H1 (cell line): Measurements from ENCODE around the gene ARHGEF4. TPM values are rescaled to one million over a fixed set of nuclear protein-coding genes. Genes with fewer than 3 reads are reported as not detected.

ENCODE experiments used
- CTCF ChIA-PET: fragments of 300-600 bp; sonication (Branson Sonifier 250); formaldehyde crosslinking; loops from one replicate; lab custom pipeline; 2021; ENCODE audit not compliant: partially characterized antibody; lab: Charles Lee
- POLR2A ChIA-PET: fragments of 300-600 bp; sonication (Branson Sonifier 250); formaldehyde crosslinking; loops from one replicate; lab custom pipeline; 2021; ENCODE audit warnings: inconsistent platforms; ENCODE audit not compliant: partially characterized antibody; lab: Charles Lee
- DNase-seq, 2 experiments: peaks; one replicate each; pipeline versions ENCODE4 v3.0.0 to v3.0.0-alpha.2; 2010 to 2022; ENCODE audit warnings: low spot score in 2 of 2, low read depth in 1 of 2, mixed read lengths in 1 of 2
- FAIRE-seq: peaks from 2 replicates; lab custom pipeline; 2011; peaks lifted over from hg19 to GRCh38; lab: Jason Lieb, UNC
- H2AFZ ChIP-seq: 2 replicates; pipeline ENCODE4 v1.8.1; 2012; ENCODE audit warnings: low read length, inconsistent platforms
- H2AK5ac ChIP-seq: 2 replicates; pipeline ENCODE4 v1.6.1; 2013; ENCODE audit warnings: low read depth, low read length
- H2BK120ac ChIP-seq: replicated peaks from 2 replicates; pipeline ENCODE3; 2013; ENCODE audit warnings: low read depth, low read length, inconsistent platforms
- H2BK12ac ChIP-seq: 2 replicates; pipeline ENCODE4 v1.6.1; 2013; ENCODE audit warnings: low read depth, low read length
- H2BK15ac ChIP-seq: 2 replicates; pipeline ENCODE4 v1.6.1; 2013; ENCODE audit warnings: low read length
- H2BK20ac ChIP-seq: 2 replicates; pipeline ENCODE4 v1.6.1; 2013; ENCODE audit warnings: low read length
- H2BK5ac ChIP-seq: 2 replicates; pipeline ENCODE4 v1.6.1; 2013; ENCODE audit warnings: low read depth, low read length
- H3K14ac ChIP-seq: 2 replicates; pipeline ENCODE4 v1.6.1; 2013; ENCODE audit warnings: inconsistent platforms; ENCODE audit not compliant: insufficient read length
- H3K18ac ChIP-seq: 2 replicates; pipeline ENCODE4 v1.6.1; 2013; ENCODE audit warnings: low read length; ENCODE audit errors: extremely low read depth
- H3K23ac ChIP-seq: 2 replicates; pipeline ENCODE4 v1.6.1; 2013; ENCODE audit warnings: inconsistent platforms; ENCODE audit not compliant: insufficient read length
- H3K23me2 ChIP-seq: 2 replicates; pipeline ENCODE4 v1.6.1; 2013; ENCODE audit warnings: low read depth, low read length
- H3K27ac ChIP-seq: 2 replicates; pipeline ENCODE4 v1.6.1; 2011; ENCODE audit warnings: low read depth, low read length, inconsistent platforms
- H3K27me3 ChIP-seq, 4 experiments: replicated peaks in 1 of 4; 1 replicate in 1 of 4; 2 replicates in 3 of 4; pipeline versions ENCODE4 v1.6.1 to v1.8.1; 2011 to 2013; ENCODE audit warnings: low read length in 3 of 4, mild to moderate bottlenecking in 3 of 4, inconsistent platforms in 2 of 4, mixed read lengths in 2 of 4, moderate library complexity in 1 of 4; ENCODE audit not compliant: control insufficient read depth in 3 of 4, insufficient read depth in 3 of 4; ENCODE audit errors: extremely low read depth in 1 of 4
- H3K36me3 ChIP-seq, 4 experiments: 2 replicates each; pipeline versions ENCODE4 v1.6.1 to v1.8.1; 2011 to 2013; ENCODE audit warnings: mild to moderate bottlenecking in 4 of 4, low read length in 3 of 4, moderate library complexity in 2 of 4, control low read depth in 1 of 4, inconsistent platforms in 1 of 4; ENCODE audit not compliant: insufficient read depth in 4 of 4, control insufficient read depth in 2 of 4
- H3K4ac ChIP-seq: replicated peaks from 2 replicates; pipeline ENCODE3; 2013; ENCODE audit warnings: low read length, low read depth, mixed read lengths, inconsistent platforms; ENCODE audit not compliant: insufficient read length
- H3K4me1 ChIP-seq, 4 experiments: replicated peaks in 1 of 4; 1 replicate in 1 of 4; 2 replicates in 3 of 4; pipeline versions ENCODE4 v1.6.1 to v1.8.1; 2011 to 2013; ENCODE audit warnings: low read length in 3 of 4, inconsistent platforms in 2 of 4, mixed read lengths in 1 of 4; ENCODE audit not compliant: insufficient read depth in 4 of 4, control insufficient read depth in 3 of 4
- H3K4me2 ChIP-seq, 2 experiments: 2 replicates each; pipeline versions ENCODE4 v1.6.1 to v1.8.1; 2011 to 2013; ENCODE audit warnings: low read depth in 2 of 2, low read length in 2 of 2, control low read depth in 1 of 2, inconsistent platforms in 1 of 2, mild to moderate bottlenecking in 1 of 2; ENCODE audit not compliant: insufficient read depth in 1 of 2
- H3K4me3 ChIP-seq, 4 experiments: fragments of 200-600, 300-600 bp in 1 of 4; sonication (generic), shearing (Covaris generic), sonication (Bioruptor Twin) in 1 of 4; 2 replicates each; pipeline versions ENCODE4 v1.5.1 to v1.8.1; 2011 to 2016; ENCODE audit warnings: low read length in 4 of 4, low read depth in 3 of 4, control low read depth in 2 of 4, inconsistent platforms in 2 of 4, mild to moderate bottlenecking in 2 of 4, mixed read lengths in 1 of 4, moderate library complexity in 1 of 4; ENCODE audit not compliant: insufficient read depth in 2 of 4; ENCODE audit errors: extremely low read depth in 1 of 4
- H3K56ac ChIP-seq: replicated peaks from 2 replicates; pipeline ENCODE3; 2013; ENCODE audit warnings: low read depth, mild to moderate bottlenecking, mixed read lengths, low read length, inconsistent platforms; ENCODE audit not compliant: insufficient read length
- H3K79me1 ChIP-seq: 2 replicates; pipeline ENCODE4 v1.6.1; 2013; ENCODE audit warnings: low read depth, low read length, control low read depth
- H3K79me2 ChIP-seq, 2 experiments: 2 replicates each; pipeline versions ENCODE4 v1.6.1 to v1.8.1; 2012 to 2013; ENCODE audit warnings: low read length in 2 of 2, mild to moderate bottlenecking in 2 of 2, inconsistent platforms in 1 of 2; ENCODE audit not compliant: insufficient read depth in 2 of 2, control insufficient read depth in 1 of 2
- H3K9ac ChIP-seq, 4 experiments: replicated peaks in 1 of 4; 1 replicate in 1 of 4; 2 replicates in 3 of 4; pipeline versions ENCODE4 v1.6.1 to v1.8.1; 2011 to 2013; ENCODE audit warnings: low read depth in 3 of 4, low read length in 3 of 4, control low read depth in 2 of 4, mild to moderate bottlenecking in 2 of 4, moderate library complexity in 2 of 4, inconsistent platforms in 1 of 4; ENCODE audit errors: extremely low read depth in 1 of 4
- H3K9me3 ChIP-seq, 2 experiments: 2 replicates each; pipeline versions ENCODE4 v1.6.1 to v1.8.1; 2012 to 2013; ENCODE audit warnings: mild to moderate bottlenecking in 2 of 2, moderate library complexity in 2 of 2, control low read depth in 1 of 2, inconsistent platforms in 1 of 2, low read depth in 1 of 2, low read length in 1 of 2, mixed read lengths in 1 of 2; ENCODE audit not compliant: insufficient read depth in 2 of 2
- H4K20me1 ChIP-seq, 2 experiments: replicated peaks in 1 of 2; 2 replicates each; pipeline versions ENCODE3 to v1.8.1; 2011 to 2013; ENCODE audit warnings: inconsistent platforms in 2 of 2, low read length in 2 of 2, mild to moderate bottlenecking in 1 of 2; ENCODE audit not compliant: insufficient read depth in 2 of 2, control insufficient read depth in 1 of 2
- H4K5ac ChIP-seq: 2 replicates; pipeline ENCODE4 v1.6.1; 2013; ENCODE audit warnings: low read length, low read depth, mixed read lengths, inconsistent platforms; ENCODE audit not compliant: insufficient read length
- H4K8ac ChIP-seq: 2 replicates; pipeline ENCODE4 v1.8.0; 2013; ENCODE audit warnings: mild to moderate bottlenecking, moderate library complexity, low read length, inconsistent platforms; ENCODE audit not compliant: insufficient read depth; ENCODE audit errors: extremely low read depth
- H4K91ac ChIP-seq: replicated peaks from 2 replicates; pipeline ENCODE3; 2013; ENCODE audit warnings: low read length, mixed read lengths, inconsistent platforms; ENCODE audit not compliant: insufficient read length
- BACH1 ChIP-seq: IDR thresholded peaks from 2 replicates; pipeline ENCODE4 v1.6.1; 2012; ENCODE audit warnings: low read length, improper control_type of control experiment
- SP4 ChIP-seq: IDR thresholded peaks from 2 replicates; pipeline ENCODE4 v1.6.1; 2012; ENCODE audit warnings: low read length, inconsistent platforms
- WGBS, 2 experiments: shearing (Covaris generic) in 1 of 2; methylation state at CpG; one replicate each; pipeline versions ENCODE4 v1.1.6 to v1.1.7; 2013 to 2015; ENCODE audit warnings: low lambda C conversion rate in 2 of 2, mixed read lengths in 2 of 2, inconsistent platforms in 1 of 2, low coverage in 1 of 2, missing lambda C conversion rate in 1 of 2; ENCODE audit not compliant: insufficient replicate concordance in 2 of 2, insufficient coverage in 1 of 2, insufficient read length in 1 of 2; ENCODE audit errors: extremely low coverage in 1 of 2, missing lambda C conversion rate in 1 of 2; 5-methylcytosine and 5-hydroxymethylcytosine counted together
- polyA plus RNA-seq, 7 experiments: library from polyadenylated mRNA; depleted of rRNA in 3 of 7; stranded (reverse) in 5 of 7; unstranded in 2 of 7; fragments of >200 nt in 5 of 7; fragments of 200-250 nt in 2 of 7; gene quantifications; 1 replicate in 5 of 7; 2 replicates in 1 of 7; 4 replicates in 1 of 7; pipeline versions ENCODE4 v1.2.1 to v1.2.3, GENCODE V29; 2011 to 2013; ENCODE audit warnings: missing spikeins in 2 of 7, mixed read lengths in 2 of 7
- total RNA-seq: library from RNA; stranded (reverse); fragmentation: NEBNext Ultra II Directional; extraction: Animal tissue kit (Norgen Biotek cat#: 25700); gene quantifications from 2 replicates; pipeline ENCODE4 v1.2.1, GENCODE V29; 2021

ARHGEF4 gene
- total and polyA plus RNA-seq, 2 of the 8 experiments (the other 6 are each of a cell fraction or from before 2014, with no cell fraction given): 10.6 to 14.6 TPM

GRCh38 chr2:130799295-130799694, 37.4 kb upstream of the ARHGEF4 start:
- Histone ChIP-seq H3K18ac (no peak overlapping the region), H4K5ac (no peak overlapping the region), H2AFZ (no peak overlapping the region), H2BK120ac (no peak overlapping the region), H3K23me2 (peaks cover 6% of the 10 kb centered on the region; the same call in 1 of the 2 replicates), H3K27me3 (peaks cover 0 to 15% (median 13%) of the 10 kb centered on the region in 4 experiments; a peak in 6 of 7 replicates), H3K56ac (no peak overlapping the region), H2AK5ac (no peak overlapping the region), H3K4me1 (peaks cover 2 to 16% (median 7%) of the 10 kb centered on the region in 4 experiments; a peak in 6 of 7 replicates), H2BK20ac (no peak overlapping the region), H3K23ac (no peak overlapping the region), H3K4me3 (no peak overlapping the region), H3K27ac (no peak overlapping the region), H3K9me3 (no peaks in the 10 kb centered on the region), H4K20me1 (no peaks in the 10 kb centered on the region), H3K36me3 (no peaks in the 10 kb centered on the region), H2BK12ac (no peak overlapping the region), H4K91ac (no peak overlapping the region), H3K4me2 (peak overlapping the region; percentile 68 to 99; a peak in 3 of 4 replicates), H3K9ac (no peak overlapping the region), H3K14ac (no peak overlapping the region), H3K4ac (no peak overlapping the region), H4K8ac (no peak overlapping the region), H2BK15ac (no peak overlapping the region)
- FAIRE-seq: no peak
- DNase-seq: no peak
- WGBS, 2 experiments: 94% methylated on average over 1 of the region's 1 CpG; no CpG with 5 or more reads in 1 of the 2 experiments
- POLR2A ChIA-PET: interaction anchor here (0.8 kb wide), 1 partner anchor 12 kb away, joined by 3 read pairs; no protein-coding TSS in a partner anchor
- TF ChIP-seq SP4 (no peak), BACH1 (no peak)
- TF ChIP-seq, all 59 proteins: peak for 0
- CTCF ChIA-PET: interaction anchor here (0.7 to 11.0 kb wide), 21 partner anchors 14 to 168 kb away, joined by 3 to 156 read pairs (median 6); partner anchors contain the start of gene ARHGEF4
- H3K79me2 ChIP-seq: no peaks in the 10 kb centered on the region
- H3K79me1 ChIP-seq: no peaks in the 10 kb centered on the region
- H2BK5ac ChIP-seq: no peak overlapping the region
